HepG2 (cell line): ENCODE data around the gene TUBB3. TPM values are rescaled to one million over a fixed set of nuclear protein-coding genes. Genes with fewer than 3 reads are reported as not detected.

Source experiments
- ATF1 ChIP-seq: IDR thresholded peaks from 2 replicates; pipeline ENCODE4 v1.6.1; 2016; ENCODE audit warnings: mild to moderate bottlenecking, control low read depth
- CHCHD3 ChIP-seq: sonication (generic); formaldehyde crosslinking; IDR thresholded peaks from 2 replicates; pipeline ENCODE4 v1.8.0; 2022; ENCODE audit warnings: mild to moderate bottlenecking, missing genetic modification reagents, moderate library complexity
- MAZ ChIP-seq, 2 experiments: sonication (generic) in 1 of 2; formaldehyde crosslinking in 1 of 2; IDR thresholded peaks; 2 replicates each; pipeline versions ENCODE4 v1.5.0 to v1.6.1; 2012 to 2020; ENCODE audit warnings: low read depth in 2 of 2, mild to moderate bottlenecking in 2 of 2, borderline replicate concordance in 1 of 2, improper control_type of control experiment in 1 of 2, low read length in 1 of 2, missing genetic modification reagents in 1 of 2, moderate library complexity in 1 of 2
- POLR2G ChIP-seq: fragments of 200-400 bp; formaldehyde crosslinking; IDR thresholded peaks from 2 replicates; pipeline ENCODE4 v1.6.1; 2018; ENCODE audit warnings: mild to moderate bottlenecking, low read depth, low read length, moderate library complexity
- TAF15 ChIP-seq: fragments of 200-400 bp; formaldehyde crosslinking; IDR thresholded peaks from one replicate; pipeline ENCODE4 v1.6.1; 2018; ENCODE audit warnings: mild to moderate bottlenecking, low read depth, low read length; ENCODE audit not compliant: poor library complexity, severe bottlenecking
- TBL1XR1 ChIP-seq: fragments of 150-350 bp; IDR thresholded peaks from 2 replicates; pipeline ENCODE4 v1.6.1; 2014; ENCODE audit warnings: borderline replicate concordance, low read length; ENCODE audit not compliant: partially characterized antibody
- ZBTB21 ChIP-seq: sonication (generic); formaldehyde crosslinking; IDR thresholded peaks from 2 replicates; pipeline ENCODE4 v1.4.0; 2020; ENCODE audit warnings: missing genetic modification reagents
- ZKSCAN1 ChIP-seq: fragments of 150-350 bp; IDR thresholded peaks from 2 replicates; pipeline ENCODE4 v1.6.1; 2014; ENCODE audit warnings: low read length
- ZNF225 ChIP-seq: sonication (generic); formaldehyde crosslinking; IDR thresholded peaks from 2 replicates; pipeline ENCODE4 v1.4.0; 2020; ENCODE audit warnings: mild to moderate bottlenecking, missing genetic modification reagents
- ZNF232 ChIP-seq: sonication (generic); formaldehyde crosslinking; IDR thresholded peaks from 2 replicates; pipeline ENCODE4 v1.4.0; 2020; ENCODE audit warnings: missing genetic modification reagents, borderline replicate concordance
- ZNF296 ChIP-seq: sonication (generic); formaldehyde crosslinking; conservative IDR thresholded peaks from 2 replicates; pipeline ENCODE4 v1.5.0; 2020; ENCODE audit warnings: mild to moderate bottlenecking, missing genetic modification reagents
- ZNF670 ChIP-seq: sonication (generic); formaldehyde crosslinking; IDR thresholded peaks from 2 replicates; pipeline ENCODE4 v1.8.0; 2022; ENCODE audit warnings: mild to moderate bottlenecking, missing genetic modification reagents, borderline replicate concordance
- ZNF850 ChIP-seq: sonication (generic); formaldehyde crosslinking; conservative IDR thresholded peaks from 2 replicates; pipeline ENCODE4 v1.9.0; 2021; ENCODE audit warnings: mild to moderate bottlenecking, missing genetic modification reagents
- ZSCAN25 ChIP-seq: sonication (generic); formaldehyde crosslinking; IDR thresholded peaks from 2 replicates; pipeline ENCODE4 v1.8.0; 2022; ENCODE audit warnings: mild to moderate bottlenecking, missing genetic modification reagents
- polyA plus RNA-seq, 8 experiments: library from polyadenylated mRNA; depleted of rRNA in 3 of 8; stranded (reverse) in 7 of 8; unstranded in 1 of 8; fragments of >200 nt; fragmentation: Illumina TruSeq in 4 of 8; extraction: Trizol in 4 of 8; gene quantifications; 2 replicates each; pipeline versions ENCODE4 v1.2.1 to v1.2.3, GENCODE V29; 2011 to 2016; ENCODE audit warnings: low read depth in 4 of 8, missing spikeins in 1 of 8, mixed read lengths in 1 of 8; ENCODE audit not compliant: insufficient read depth in 1 of 8
- total RNA-seq, 5 experiments: library from RNA; depleted of rRNA; stranded (reverse); fragments of >200 nt; fragmentation: Illumina TruSeq; extraction: Trizol; gene quantifications; 2 replicates each; pipeline ENCODE4 v1.2.3, GENCODE V29; 2016; ENCODE audit warnings: low read depth in 1 of 5
- TF ChIP-seq, protein P1 (sequence below): IDR thresholded peaks from 2 replicates; pipeline ENCODE4 v1.6.1; 2018; ENCODE audit warnings: missing genetic modification reagents
- TF ChIP-seq, protein P2 (sequence below): sonication (generic); formaldehyde crosslinking; IDR thresholded peaks from 2 replicates; pipeline ENCODE4 v1.8.0; 2022; ENCODE audit warnings: missing genetic modification reagents, mild to moderate bottlenecking, inconsistent platforms, borderline replicate concordance
- TF ChIP-seq, protein P3 (sequence below): sonication (generic); IDR thresholded peaks from 2 replicates; pipeline ENCODE4 v1.6.1; 2016; ENCODE audit warnings: low read depth, borderline replicate concordance
- TF ChIP-seq, protein P4 (sequence below): sonication (generic); formaldehyde crosslinking; IDR thresholded peaks from 2 replicates; pipeline ENCODE4 v1.5.0; 2020; ENCODE audit warnings: mild to moderate bottlenecking, missing genetic modification reagents
- TF ChIP-seq, protein P5 (sequence below): sonication (generic); formaldehyde crosslinking; IDR thresholded peaks from 2 replicates; pipeline ENCODE4 v1.4.0; 2020; ENCODE audit warnings: mild to moderate bottlenecking, missing genetic modification reagents, borderline replicate concordance

The TUBB3 gene
- total and polyA plus RNA-seq, 2 of the 13 experiments (the other 11 are each of a cell fraction or from before 2014, with no cell fraction given): 110 to 185 TPM

DNA sequence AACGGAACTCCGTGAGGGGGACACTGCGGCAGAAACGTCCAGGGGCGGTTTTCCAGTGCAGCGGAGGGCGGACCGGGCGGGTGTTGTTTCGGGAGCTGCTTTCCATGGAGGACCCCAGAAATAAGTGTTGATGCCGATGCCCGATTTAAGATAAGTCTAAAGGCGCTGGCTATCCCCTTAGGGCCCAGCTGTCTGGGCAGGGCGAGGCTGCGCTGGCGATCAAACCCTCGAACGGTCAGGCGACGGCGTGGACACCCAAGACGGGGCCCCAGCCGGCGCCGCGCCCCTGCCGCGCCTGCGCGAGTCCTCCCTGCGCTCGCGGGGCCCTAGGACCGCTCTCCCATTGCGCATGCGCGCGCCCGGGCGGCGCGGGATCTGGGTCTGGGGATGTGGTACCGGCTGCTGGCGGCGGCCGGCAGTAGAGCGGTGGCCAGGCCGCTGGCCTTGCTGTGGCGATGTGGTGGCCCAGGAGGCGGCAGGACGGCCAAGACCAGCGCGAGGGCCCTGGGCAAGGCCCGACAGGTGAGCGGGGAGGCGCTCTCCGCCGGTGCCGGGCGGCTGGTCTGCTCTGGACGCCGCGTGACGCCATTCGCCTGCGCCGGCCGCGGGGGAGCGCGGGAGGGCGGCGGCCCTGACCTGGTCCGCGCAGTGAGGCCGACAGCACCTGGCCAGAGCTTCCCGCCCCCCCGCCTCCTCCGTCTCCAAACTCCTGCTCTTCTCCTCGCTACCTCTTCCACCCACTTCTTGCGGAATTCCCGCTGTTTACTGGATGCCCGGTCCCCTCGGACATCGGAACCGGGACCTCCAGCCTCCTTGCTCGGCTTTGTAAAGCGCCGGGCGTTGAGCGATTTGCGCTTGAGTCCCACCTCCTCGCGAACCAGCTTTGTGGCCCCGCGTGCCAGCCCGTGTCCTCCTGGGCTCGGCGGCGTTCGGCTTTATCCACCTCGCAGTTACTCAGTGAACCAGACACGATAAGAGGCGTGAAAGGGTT is 49.4 kb downstream of the TUBB3 start (continued):
- TF ChIP-seq ZNF225 (no peak; the same call in 1 of the 2 replicates), ATF1 (CRISPR knock-in tag) (peak; percentile 79), ZNF232 (CRISPR knock-in tag) (peak; percentile 33; the same call in 1 of the 2 replicates), TBL1XR1 (no peak), ZSCAN25 (CRISPR knock-in tag) (peak; percentile 46), ZBTB21 (CRISPR knock-in tag) (no peak), ZNF670 (CRISPR knock-in tag) (no peak), ZKSCAN1 (peak; percentile 36; the same call in 1 of the 2 replicates), ZNF850 (no peak), POLR2G (peak; percentile 95), ZNF296 (CRISPR knock-in tag) (no peak; the same call in 1 of the 2 replicates), CHCHD3 (peak; percentile 26), MAZ (IDR thresholded peaks at IDR 0.05; ENCODE audit: borderline replicate concordance, low read depth, low read length) (peak; percentile 82; the same call in 1 of the 2 replicates), MAZ (CRISPR knock-in tag; IDR thresholded peaks at IDR 0.05; ENCODE audit: low read depth) (peak; percentile 87), TAF15 (peak; percentile 84)
- TF ChIP-seq, protein P1, sequence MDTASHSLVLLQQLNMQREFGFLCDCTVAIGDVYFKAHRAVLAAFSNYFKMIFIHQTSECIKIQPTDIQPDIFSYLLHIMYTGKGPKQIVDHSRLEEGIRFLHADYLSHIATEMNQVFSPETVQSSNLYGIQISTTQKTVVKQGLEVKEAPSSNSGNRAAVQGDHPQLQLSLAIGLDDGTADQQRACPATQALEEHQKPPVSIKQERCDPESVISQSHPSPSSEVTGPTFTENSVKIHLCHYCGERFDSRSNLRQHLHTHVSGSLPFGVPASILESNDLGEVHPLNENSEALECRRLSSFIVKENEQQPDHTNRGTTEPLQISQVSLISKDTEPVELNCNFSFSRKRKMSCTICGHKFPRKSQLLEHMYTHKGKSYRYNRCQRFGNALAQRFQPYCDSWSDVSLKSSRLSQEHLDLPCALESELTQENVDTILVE: no peak; the same call in 1 of the 2 replicates
- TF ChIP-seq, protein P2, sequence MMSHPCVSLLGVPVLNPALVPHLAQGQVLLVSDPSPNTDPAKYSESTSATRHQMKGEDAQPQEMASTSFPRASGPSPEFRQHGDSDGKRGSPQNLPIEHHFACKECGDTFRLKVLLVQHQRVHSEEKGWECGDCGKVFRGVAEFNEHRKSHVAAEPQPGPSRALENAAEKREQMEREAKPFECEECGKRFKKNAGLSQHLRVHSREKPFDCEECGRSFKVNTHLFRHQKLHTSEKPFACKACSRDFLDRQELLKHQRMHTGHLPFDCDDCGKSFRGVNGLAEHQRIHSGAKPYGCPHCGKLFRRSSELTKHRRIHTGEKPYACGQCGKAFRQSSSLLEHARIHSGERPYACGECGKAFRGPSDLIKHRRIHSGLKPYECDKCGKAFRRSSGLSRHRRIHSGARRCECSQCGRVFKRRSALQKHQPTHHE (CRISPR knock-in tag): peak; percentile 35; the same call in 1 of the 2 replicates
- TF ChIP-seq, protein P3, sequence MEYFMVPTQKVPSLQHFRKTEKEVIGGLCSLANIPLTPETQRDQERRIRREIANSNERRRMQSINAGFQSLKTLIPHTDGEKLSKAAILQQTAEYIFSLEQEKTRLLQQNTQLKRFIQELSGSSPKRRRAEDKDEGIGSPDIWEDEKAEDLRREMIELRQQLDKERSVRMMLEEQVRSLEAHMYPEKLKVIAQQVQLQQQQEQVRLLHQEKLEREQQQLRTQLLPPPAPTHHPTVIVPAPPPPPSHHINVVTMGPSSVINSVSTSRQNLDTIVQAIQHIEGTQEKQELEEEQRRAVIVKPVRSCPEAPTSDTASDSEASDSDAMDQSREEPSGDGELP: peak; percentile 54; the same call in 1 of the 2 replicates
- TF ChIP-seq, protein P4, sequence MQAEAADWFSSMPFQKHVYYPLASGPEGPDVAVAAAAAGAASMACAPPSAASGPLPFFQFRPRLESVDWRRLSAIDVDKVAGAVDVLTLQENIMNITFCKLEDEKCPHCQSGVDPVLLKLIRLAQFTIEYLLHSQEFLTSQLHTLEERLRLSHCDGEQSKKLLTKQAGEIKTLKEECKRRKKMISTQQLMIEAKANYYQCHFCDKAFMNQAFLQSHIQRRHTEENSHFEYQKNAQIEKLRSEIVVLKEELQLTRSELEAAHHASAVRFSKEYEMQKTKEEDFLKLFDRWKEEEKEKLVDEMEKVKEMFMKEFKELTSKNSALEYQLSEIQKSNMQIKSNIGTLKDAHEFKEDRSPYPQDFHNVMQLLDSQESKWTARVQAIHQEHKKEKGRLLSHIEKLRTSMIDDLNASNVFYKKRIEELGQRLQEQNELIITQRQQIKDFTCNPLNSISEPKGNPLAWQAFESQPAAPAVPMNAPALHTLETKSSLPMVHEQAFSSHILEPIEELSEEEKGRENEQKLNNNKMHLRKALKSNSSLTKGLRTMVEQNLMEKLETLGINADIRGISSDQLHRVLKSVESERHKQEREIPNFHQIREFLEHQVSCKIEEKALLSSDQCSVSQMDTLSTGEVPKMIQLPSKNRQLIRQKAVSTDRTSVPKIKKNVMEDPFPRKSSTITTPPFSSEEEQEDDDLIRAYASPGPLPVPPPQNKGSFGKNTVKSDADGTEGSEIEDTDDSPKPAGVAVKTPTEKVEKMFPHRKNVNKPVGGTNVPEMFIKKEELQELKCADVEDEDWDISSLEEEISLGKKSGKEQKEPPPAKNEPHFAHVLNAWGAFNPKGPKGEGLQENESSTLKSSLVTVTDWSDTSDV (CRISPR knock-in tag): peak; percentile 81; the same call in 1 of the 2 replicates
- TF ChIP-seq, protein P5, sequence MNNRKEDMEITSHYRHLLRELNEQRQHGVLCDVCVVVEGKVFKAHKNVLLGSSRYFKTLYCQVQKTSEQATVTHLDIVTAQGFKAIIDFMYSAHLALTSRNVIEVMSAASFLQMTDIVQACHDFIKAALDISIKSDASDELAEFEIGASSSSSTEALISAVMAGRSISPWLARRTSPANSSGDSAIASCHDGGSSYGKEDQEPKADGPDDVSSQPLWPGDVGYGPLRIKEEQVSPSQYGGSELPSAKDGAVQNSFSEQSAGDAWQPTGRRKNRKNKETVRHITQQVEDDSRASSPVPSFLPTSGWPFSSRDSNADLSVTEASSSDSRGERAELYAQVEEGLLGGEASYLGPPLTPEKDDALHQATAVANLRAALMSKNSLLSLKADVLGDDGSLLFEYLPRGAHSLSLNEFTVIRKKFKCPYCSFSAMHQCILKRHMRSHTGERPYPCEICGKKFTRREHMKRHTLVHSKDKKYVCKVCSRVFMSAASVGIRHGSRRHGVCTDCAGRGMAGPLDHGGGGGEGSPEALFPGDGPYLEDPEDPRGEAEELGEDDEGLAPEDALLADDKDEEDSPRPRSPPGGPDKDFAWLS (CRISPR knock-in tag): no peak
